HCT116 (cell line): Measurements from ENCODE around the gene HOXC12.

ENCODE experiments used
- CEBPB ChIP-seq: IDR thresholded peaks from 2 replicates; pipeline ENCODE4 v1.6.1; 2012; ENCODE audit warnings: low read depth
- EZH2 ChIP-seq: fragments of 200-600 bp; sonication (generic); IDR thresholded peaks from 2 replicates; pipeline ENCODE4 v1.6.1; 2017; ENCODE audit warnings: antibody characterized with exemption, mixed run types
- EZH2phosphoT487 ChIP-seq: fragments of 200-600 bp; IDR thresholded peaks from 2 replicates; pipeline ENCODE4 v1.6.1; 2018; ENCODE audit warnings: antibody characterized with exemption, borderline replicate concordance
- POLR2A ChIP-seq: IDR thresholded peaks from 2 replicates; pipeline ENCODE4 v1.7.0; 2011; ENCODE audit warnings: borderline replicate concordance; ENCODE audit not compliant: insufficient read depth, insufficient read length; ENCODE audit errors: extremely low read depth
- POLR2AphosphoS5 ChIP-seq: IDR thresholded peaks from 2 replicates; pipeline ENCODE4 v1.6.1; 2011; ENCODE audit warnings: mild to moderate bottlenecking, low read depth, low read length, moderate library complexity
- RAD21 ChIP-seq: IDR thresholded peaks from 2 replicates; pipeline ENCODE4 v1.6.1; 2012; ENCODE audit warnings: low read depth, mild to moderate bottlenecking
- SIN3A ChIP-seq: IDR thresholded peaks from 2 replicates; pipeline ENCODE4 v1.6.1; 2012; ENCODE audit warnings: low read depth
- SP1 ChIP-seq: IDR thresholded peaks from 2 replicates; pipeline ENCODE4 v1.6.1; 2012; ENCODE audit warnings: low read depth
- TCF7L2 ChIP-seq: IDR thresholded peaks from 2 replicates; pipeline ENCODE4 v1.7.0; 2011; ENCODE audit warnings: borderline replicate concordance, inconsistent platforms; ENCODE audit not compliant: insufficient read depth, insufficient read length; ENCODE audit errors: extremely low read depth
- ZFX ChIP-seq: fragments of 450-650 bp; IDR thresholded peaks from 2 replicates; pipeline ENCODE4 v1.6.1; 2017
- TF ChIP-seq, protein P1 (sequence below), 3 experiments: fragments of 200-600 bp in 1 of 3; sonication (generic) in 1 of 3; IDR thresholded peaks in 2 of 3; conservative IDR thresholded peaks in 1 of 3; 2 replicates each; pipeline ENCODE4 v1.5.1; 2012 to 2017; ENCODE audit warnings: low read depth in 2 of 3, low read length in 2 of 3, antibody characterized with exemption in 1 of 3, borderline replicate concordance in 1 of 3, control low read depth in 1 of 3, mild to moderate bottlenecking in 1 of 3, mixed read lengths in 1 of 3, mixed run types in 1 of 3, moderate library complexity in 1 of 3; ENCODE audit not compliant: insufficient read depth in 1 of 3
- TF ChIP-seq, protein P2 (sequence below): IDR thresholded peaks from 2 replicates; pipeline ENCODE4 v1.6.1; 2012

DNA sequence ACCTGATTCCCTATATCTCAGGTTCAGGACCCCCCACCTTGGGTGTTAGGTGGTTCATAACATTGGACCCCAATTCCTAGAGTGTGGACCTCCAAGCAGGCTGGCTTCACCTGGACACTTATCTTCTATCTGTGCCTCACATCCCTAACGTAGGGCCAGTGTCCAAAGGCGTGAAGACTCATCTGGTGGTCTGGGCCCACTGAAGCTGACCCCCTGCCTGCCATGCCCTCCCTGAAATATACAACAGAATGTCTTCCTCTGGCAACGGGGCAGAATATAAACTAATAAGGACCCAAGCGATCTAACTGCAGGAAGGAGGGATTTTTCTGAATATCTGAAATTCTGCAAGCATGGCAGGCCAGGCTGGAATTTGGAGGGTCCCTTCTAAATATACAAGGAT is 10.5 kb upstream of the HOXC12 start:
- TF ChIP-seq, protein P1, sequence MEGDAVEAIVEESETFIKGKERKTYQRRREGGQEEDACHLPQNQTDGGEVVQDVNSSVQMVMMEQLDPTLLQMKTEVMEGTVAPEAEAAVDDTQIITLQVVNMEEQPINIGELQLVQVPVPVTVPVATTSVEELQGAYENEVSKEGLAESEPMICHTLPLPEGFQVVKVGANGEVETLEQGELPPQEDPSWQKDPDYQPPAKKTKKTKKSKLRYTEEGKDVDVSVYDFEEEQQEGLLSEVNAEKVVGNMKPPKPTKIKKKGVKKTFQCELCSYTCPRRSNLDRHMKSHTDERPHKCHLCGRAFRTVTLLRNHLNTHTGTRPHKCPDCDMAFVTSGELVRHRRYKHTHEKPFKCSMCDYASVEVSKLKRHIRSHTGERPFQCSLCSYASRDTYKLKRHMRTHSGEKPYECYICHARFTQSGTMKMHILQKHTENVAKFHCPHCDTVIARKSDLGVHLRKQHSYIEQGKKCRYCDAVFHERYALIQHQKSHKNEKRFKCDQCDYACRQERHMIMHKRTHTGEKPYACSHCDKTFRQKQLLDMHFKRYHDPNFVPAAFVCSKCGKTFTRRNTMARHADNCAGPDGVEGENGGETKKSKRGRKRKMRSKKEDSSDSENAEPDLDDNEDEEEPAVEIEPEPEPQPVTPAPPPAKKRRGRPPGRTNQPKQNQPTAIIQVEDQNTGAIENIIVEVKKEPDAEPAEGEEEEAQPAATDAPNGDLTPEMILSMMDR (IDR thresholded peaks at IDR 0.05 in 2 of 3, conservative IDR thresholded peaks at IDR 0.05 in 1 of 3; ENCODE audit: borderline replicate concordance in 1 of 3, insufficient read depth in 1 of 3, low read depth in 2 of 3, low read length in 2 of 3) = no peak
- TF ChIP-seq EZH2phosphoT487 = no peak
- TF ChIP-seq SP1 = no peak
- TF ChIP-seq POLR2AphosphoS5 = no peak
- TF ChIP-seq POLR2A = no peak
- TF ChIP-seq, protein P2, sequence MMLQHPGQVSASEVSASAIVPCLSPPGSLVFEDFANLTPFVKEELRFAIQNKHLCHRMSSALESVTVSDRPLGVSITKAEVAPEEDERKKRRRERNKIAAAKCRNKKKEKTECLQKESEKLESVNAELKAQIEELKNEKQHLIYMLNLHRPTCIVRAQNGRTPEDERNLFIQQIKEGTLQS = no peak
- TF ChIP-seq CEBPB = no peak
- no peak for TF ChIP-seq RAD21
- TF ChIP-seq ZFX = no peak
- no peak for TF ChIP-seq SIN3A
- TF ChIP-seq EZH2 = no peak
- TF ChIP-seq TCF7L2 = no peak
